B cell (primary cell): ENCODE measurements around the gene DEFB123. TPM values are rescaled to one million over a fixed set of nuclear protein-coding genes. Genes with fewer than 3 reads are reported as not detected.

Experiments
- ATAC-seq: fragments of 200-7000 bp; cut with Tn5 transposase; one replicate; pipeline ENCODE4 v1.10.0; 2021; ENCODE audit warnings: low read depth, mild to moderate bottlenecking, moderate number of reproducible peaks, moderate library complexity
- CTCF ChIA-PET: fragments of 350-600 bp; sonication (Branson Sonifier 250); formaldehyde crosslinking; loops from one replicate; lab custom pipeline; 2021; ENCODE audit warnings: antibody characterized with exemption, inconsistent platforms; lab: Charles Lee
- POLR2A ChIA-PET: fragments of 350-600 bp; sonication (Branson Sonifier 250); formaldehyde crosslinking; loops from one replicate; lab custom pipeline; 2021; ENCODE audit warnings: antibody characterized with exemption; lab: Charles Lee
- DNase-seq: peaks from one replicate; pipeline ENCODE4 v3.0.0; 2013
- H2AFZ ChIP-seq: 2 replicates; pipeline ENCODE4 v1.6.1; 2012; ENCODE audit warnings: mild to moderate bottlenecking, low read depth, low read length; ENCODE audit not compliant: insufficient read depth, poor library complexity, severe bottlenecking
- H3K27ac ChIP-seq, 2 donors: 1 replicate in 1 of 2; 2 replicates in 1 of 2; pipeline ENCODE4 v1.5.1; 2012 to 2013; ENCODE audit warnings: low read length in 2 of 2, mild to moderate bottlenecking in 2 of 2, moderate library complexity in 1 of 2
- H3K27me3 ChIP-seq, 4 experiments: fragments of 200-600 bp in 1 of 4; sonication (generic) in 1 of 4; replicated peaks in 1 of 4; 1 replicate in 2 of 4; 2 replicates in 2 of 4; pipeline versions ENCODE4 v1.6.1 to v1.7.0; 2013 to 2016; ENCODE audit warnings: low read length in 3 of 4, mild to moderate bottlenecking in 2 of 4, mixed read lengths in 1 of 4, moderate library complexity in 1 of 4; ENCODE audit not compliant: insufficient read depth in 4 of 4, control insufficient read depth in 3 of 4; ENCODE audit errors: control extremely low read depth in 1 of 4
- H3K36me3 ChIP-seq, 2 experiments: replicated peaks in 1 of 2; 1 replicate in 1 of 2; 2 replicates in 1 of 2; pipeline versions ENCODE4 v1.6.1 to v1.7.1; 2013; ENCODE audit warnings: low read length in 1 of 2; ENCODE audit not compliant: insufficient read depth in 2 of 2, control insufficient read depth in 1 of 2; ENCODE audit errors: control extremely low read depth in 1 of 2, extremely low read depth in 1 of 2
- H3K4me1 ChIP-seq, 2 donors: fragments of 200-600 bp in 1 of 2; sonication (generic) in 1 of 2; 1 replicate in 1 of 2; 2 replicates in 1 of 2; pipeline versions ENCODE4 v1.5.1 to v1.6.1; 2013 to 2017; ENCODE audit warnings: low read length in 2 of 2; ENCODE audit not compliant: control insufficient read depth in 2 of 2, insufficient read depth in 2 of 2
- H3K4me2 ChIP-seq: replicated peaks from 2 replicates; pipeline ENCODE3; 2012; ENCODE audit warnings: mild to moderate bottlenecking, low read depth, low read length; ENCODE audit not compliant: poor library complexity, severe bottlenecking
- H3K4me3 ChIP-seq, 5 experiments: fragments of 200-600 bp in 1 of 5; sonication (generic) in 1 of 5; 1 replicate in 3 of 5; 2 replicates in 2 of 5; pipeline versions ENCODE4 v1.5.1 to v1.7.0; 2011 to 2016; ENCODE audit warnings: low read length in 4 of 5, mild to moderate bottlenecking in 4 of 5, low read depth in 2 of 5, control low read depth in 1 of 5, moderate library complexity in 1 of 5; ENCODE audit not compliant: insufficient read depth in 1 of 5; ENCODE audit errors: control extremely low read depth in 1 of 5, extremely low read depth in 1 of 5
- H3K79me2 ChIP-seq: fragments of 200-600 bp; sonication (generic); one replicate; pipeline ENCODE4 v1.6.0; 2016; ENCODE audit warnings: low read length; ENCODE audit not compliant: control insufficient read depth, insufficient read depth
- H3K9ac ChIP-seq: fragments of 200-600 bp; sonication (generic); 2 replicates; pipeline ENCODE4 v1.6.1; 2017; ENCODE audit warnings: mild to moderate bottlenecking, low read length, moderate library complexity
- H3K9me3 ChIP-seq, 3 donors: one replicate each; pipeline versions ENCODE4 v1.6.1 to v1.7.1; 2013; ENCODE audit warnings: low read length in 2 of 3; ENCODE audit not compliant: control insufficient read depth in 2 of 3, insufficient read depth in 1 of 3; ENCODE audit errors: control extremely low read depth in 1 of 3
- H4K20me1 ChIP-seq: 2 replicates; pipeline ENCODE4 v1.6.0; 2012; ENCODE audit warnings: mild to moderate bottlenecking, low read length; ENCODE audit not compliant: insufficient read depth, control insufficient read depth, poor library complexity, severe bottlenecking
- H3K27ac Mint-ChIP-seq: one replicate; pipeline ENCODE4 v1.8.0; 2021; ENCODE audit warnings: mixed read lengths
- H3K27me3 Mint-ChIP-seq: one replicate; pipeline ENCODE4 v1.8.0; 2021; ENCODE audit warnings: mixed read lengths
- H3K4me1 Mint-ChIP-seq: one replicate; pipeline ENCODE4 v1.8.0; 2021; ENCODE audit warnings: mixed read lengths
- H3K4me3 Mint-ChIP-seq: one replicate; pipeline ENCODE4 v1.8.0; 2021; ENCODE audit warnings: mixed read lengths
- H3K9me3 Mint-ChIP-seq: one replicate; pipeline ENCODE4 v1.8.0; 2022; ENCODE audit warnings: mixed read lengths; ENCODE audit not compliant: insufficient read depth
- EZH2 ChIP-seq: IDR thresholded peaks from 2 replicates; pipeline ENCODE4 v1.6.1; 2012; ENCODE audit warnings: borderline replicate concordance, low read depth, mild to moderate bottlenecking, moderate library complexity, low read length; ENCODE audit not compliant: insufficient read depth, poor library complexity, severe bottlenecking
- WGBS: methylation state at CpG from one replicate; pipeline ENCODE4 v1.1.5; 2013; ENCODE audit warnings: missing lambda C conversion rate; ENCODE audit not compliant: insufficient coverage; 5-methylcytosine and 5-hydroxymethylcytosine counted together
- intact Hi-C: fragments of 100-400 bp; cut with micrococcal nuclease; formaldehyde crosslinking; loops from one replicate; pipeline ENCODE4 v1.10.0; 2022
- polyA plus RNA-seq: library from polyadenylated mRNA; depleted of rRNA; stranded (reverse); fragments of >200 nt; gene quantifications from 2 replicates; pipeline ENCODE4 v1.2.3, GENCODE V29; 2012
- total RNA-seq, 2 donors: library from RNA; stranded (reverse); fragments of 120-200 nt in 1 of 2; gene quantifications; 1 replicate in 1 of 2; 2 replicates in 1 of 2; pipeline versions ENCODE4 v1.2.3 to v1.2.4, GENCODE V29; 2013 to 2022
- TF ChIP-seq, protein P1 (sequence below): fragments of 200-600 bp; IDR thresholded peaks from one replicate; pipeline ENCODE4 v1.8.0; 2022; ENCODE audit warnings: antibody characterized with exemption, mild to moderate bottlenecking

DEFB123 gene
- total and polyA plus RNA-seq, 2 donors (not counting 1 experiment from before 2014, with no cell fraction given): not detected

DNA sequence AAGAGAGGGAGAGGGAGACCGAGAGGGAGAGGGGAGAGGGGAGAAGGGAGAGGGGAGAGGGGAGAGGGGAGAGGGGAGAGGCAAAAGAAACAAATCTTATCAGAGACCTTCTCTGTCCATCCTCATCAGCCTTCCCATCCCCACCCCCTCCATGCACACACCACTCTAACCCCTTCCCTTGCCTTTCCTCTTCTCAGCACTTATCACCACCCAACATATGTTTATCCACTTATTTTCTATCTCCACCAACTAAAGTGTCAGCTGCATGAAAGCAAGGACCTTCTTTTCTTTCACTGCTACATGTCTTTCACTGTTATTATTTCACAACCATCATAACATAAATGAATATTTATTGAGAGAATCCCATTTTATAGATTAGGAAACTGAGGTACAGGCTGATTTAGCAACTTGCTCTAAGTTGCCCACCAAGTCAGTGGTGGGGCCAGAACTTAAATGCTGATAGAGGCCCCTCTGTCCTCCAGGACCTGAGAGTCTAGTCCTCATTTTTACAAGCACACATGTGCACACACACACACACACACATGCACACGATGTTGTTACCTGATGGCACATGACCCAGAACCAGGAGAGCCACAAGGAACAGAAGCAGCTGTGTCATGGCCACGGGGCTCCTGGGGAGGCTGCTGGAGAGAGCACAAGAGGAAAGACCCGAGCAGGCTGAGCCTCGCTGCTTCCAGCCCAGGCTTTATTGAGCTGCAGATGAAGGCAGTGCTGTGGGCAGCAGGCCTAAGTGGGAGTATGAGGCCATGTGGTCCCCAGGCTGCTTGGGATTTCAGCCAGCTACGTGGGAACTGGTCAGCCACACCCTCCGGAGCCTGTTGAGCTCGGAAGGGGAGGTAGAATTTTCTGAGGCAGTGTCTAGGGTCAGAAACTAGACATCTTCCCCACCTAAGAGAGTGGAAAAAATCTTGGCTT, 32.2 kb downstream of the DEFB123 start:
- H3K9me3 Mint-ChIP-seq: no peaks in the 10 kb centered on the region
- Histone ChIP-seq H3K79me2 (no peaks in the 10 kb centered on the region), H3K4me2 (no peak overlapping the region), H3K4me3 (no peak overlapping the region), H3K27ac (no peak overlapping the region), H4K20me1 (no peaks in the 10 kb centered on the region), H3K4me1 (peaks cover 23 to 24% of the 10 kb centered on the region in 2 donors), H2AFZ (no peak overlapping the region), H3K9me3 (peaks cover 0 to 5% (median 0%) of the 10 kb centered on the region in 3 donors), H3K9ac (no peak overlapping the region), H3K36me3 (no peaks in the 10 kb centered on the region), H3K27me3 (peaks cover 0 to 33% (median 11%) of the 10 kb centered on the region in 4 experiments)
- no peak for ATAC-seq
- peaks cover 40% of the 10 kb centered on the region for H3K27me3 Mint-ChIP-seq
- DNase-seq: no peak
- ChIA-PET POLR2A (no interaction called here), CTCF (interaction anchor here (1.5 to 3.5 kb wide), 2 partner anchors 12 to 31 kb away, joined by 4 to 14 read pairs; no protein-coding TSS in a partner anchor)
- no peak overlapping the region for H3K27ac Mint-ChIP-seq
- no peak overlapping the region for H3K4me3 Mint-ChIP-seq
- 80% methylated on average over 5 of the region's 8 CpGs for WGBS
- intact Hi-C loops: no loop called here
- peaks cover 24% of the 10 kb centered on the region for H3K4me1 Mint-ChIP-seq
- TF ChIP-seq, protein P1, sequence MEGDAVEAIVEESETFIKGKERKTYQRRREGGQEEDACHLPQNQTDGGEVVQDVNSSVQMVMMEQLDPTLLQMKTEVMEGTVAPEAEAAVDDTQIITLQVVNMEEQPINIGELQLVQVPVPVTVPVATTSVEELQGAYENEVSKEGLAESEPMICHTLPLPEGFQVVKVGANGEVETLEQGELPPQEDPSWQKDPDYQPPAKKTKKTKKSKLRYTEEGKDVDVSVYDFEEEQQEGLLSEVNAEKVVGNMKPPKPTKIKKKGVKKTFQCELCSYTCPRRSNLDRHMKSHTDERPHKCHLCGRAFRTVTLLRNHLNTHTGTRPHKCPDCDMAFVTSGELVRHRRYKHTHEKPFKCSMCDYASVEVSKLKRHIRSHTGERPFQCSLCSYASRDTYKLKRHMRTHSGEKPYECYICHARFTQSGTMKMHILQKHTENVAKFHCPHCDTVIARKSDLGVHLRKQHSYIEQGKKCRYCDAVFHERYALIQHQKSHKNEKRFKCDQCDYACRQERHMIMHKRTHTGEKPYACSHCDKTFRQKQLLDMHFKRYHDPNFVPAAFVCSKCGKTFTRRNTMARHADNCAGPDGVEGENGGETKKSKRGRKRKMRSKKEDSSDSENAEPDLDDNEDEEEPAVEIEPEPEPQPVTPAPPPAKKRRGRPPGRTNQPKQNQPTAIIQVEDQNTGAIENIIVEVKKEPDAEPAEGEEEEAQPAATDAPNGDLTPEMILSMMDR: no peak
- TF ChIP-seq EZH2: no peak
